HG02981 (cell line): ENCODE measurements around the gene MCM8.

Experiments used
- ATAC-seq: cut with Tn5 transposase; IDR thresholded peaks from one replicate; pipeline ENCODE4 v1.9.1; 2021; ENCODE audit warnings: mild to moderate bottlenecking, moderate library complexity; ENCODE audit not compliant: unreplicated experiment

Gene MCM8

GRCh38 chr20:5950271-5951031, at the start of gene MCM8, which contains the start of gene TRMT6:
TSS of gene MCM8 (plus strand) at chr20:5950652. CDS start at chr20:5952016, 1,364 bp downstream.
TSS of gene TRMT6 (minus strand) at chr20:5950533. CDS start at chr20:5950405, 128 bp downstream.
- ATAC-seq, result peak; percentile 96

DNA sequence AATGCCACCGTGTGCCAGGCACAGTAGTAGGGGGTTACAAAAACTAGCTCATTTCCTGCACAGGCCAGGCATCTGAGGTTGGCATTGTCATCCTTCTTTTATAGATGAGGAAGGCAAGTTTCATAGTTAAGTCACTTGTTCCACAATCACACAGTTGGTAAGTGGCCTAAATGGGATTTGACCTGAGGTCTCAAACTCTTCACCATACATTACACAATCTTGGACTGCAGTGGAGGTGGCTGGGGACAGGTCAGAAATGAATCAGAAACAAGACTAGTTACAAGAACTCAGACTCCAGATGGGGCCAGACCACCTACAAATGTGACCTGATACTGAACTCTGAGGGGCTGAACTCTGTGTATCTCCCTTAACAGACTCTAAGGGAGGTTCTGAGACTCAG, 49.5 kb upstream of the MCM8 start:
- ATAC-seq, result no peak

DNA sequence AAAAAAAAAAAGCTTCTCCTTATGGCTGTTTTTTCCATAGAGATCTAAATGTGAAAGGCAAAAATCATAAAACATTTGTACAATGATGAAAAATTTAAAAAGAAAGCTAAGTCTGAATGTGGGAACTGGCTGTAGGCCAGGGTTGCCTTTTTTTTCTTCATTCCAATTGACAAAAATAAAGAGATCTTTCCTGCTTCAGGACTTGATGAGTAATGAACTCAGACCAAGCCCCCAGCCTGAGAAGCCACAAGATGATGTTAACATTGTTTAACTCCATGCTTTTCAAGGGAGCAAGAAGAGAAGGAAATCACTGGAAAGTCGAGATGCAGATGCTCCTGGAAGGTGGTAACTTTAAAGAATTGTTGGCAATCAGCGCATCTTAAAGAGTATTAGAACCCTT, 41.5 kb upstream of the MCM8 start:
- no peak for ATAC-seq

DNA sequence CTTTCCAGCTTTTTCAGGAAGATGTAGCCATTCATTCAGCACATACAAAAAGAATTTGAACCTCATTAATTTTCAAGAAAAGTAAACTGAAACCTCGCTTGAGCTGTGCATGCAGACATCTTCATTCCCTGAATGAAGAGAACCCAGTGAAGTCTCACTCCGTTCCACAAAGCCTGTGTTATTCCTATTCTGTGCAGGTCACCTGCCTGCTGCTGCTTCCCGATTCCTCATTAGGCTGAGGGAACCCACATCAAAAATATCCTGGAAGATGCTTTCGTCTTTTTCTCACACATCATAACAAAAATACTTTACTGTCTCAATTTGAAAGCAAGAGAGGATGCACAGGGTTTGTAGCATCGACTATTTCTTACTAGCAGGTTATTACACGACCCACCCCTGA, 40.3 kb upstream of the MCM8 start:
- no peak for ATAC-seq

- no peak for ATAC-seq
Measured at GRCh38 chr20:5913166-5913565, 37.3 kb upstream of the MCM8 start.

GRCh38 chr20:5914859-5915258, 35.6 kb upstream of the MCM8 start:
- ATAC-seq, result no peak

- ATAC-seq, result no peak
Measured at GRCh38 chr20:5918856-5919625, 31.4 kb upstream of the MCM8 start.

- ATAC-seq, result no peak
Measured at GRCh38 chr20:5919626-5920544, 30.6 kb upstream of the MCM8 start.

GRCh38 chr20:5920581-5920980, 29.9 kb upstream of the MCM8 start:
- no peak for ATAC-seq

DNA sequence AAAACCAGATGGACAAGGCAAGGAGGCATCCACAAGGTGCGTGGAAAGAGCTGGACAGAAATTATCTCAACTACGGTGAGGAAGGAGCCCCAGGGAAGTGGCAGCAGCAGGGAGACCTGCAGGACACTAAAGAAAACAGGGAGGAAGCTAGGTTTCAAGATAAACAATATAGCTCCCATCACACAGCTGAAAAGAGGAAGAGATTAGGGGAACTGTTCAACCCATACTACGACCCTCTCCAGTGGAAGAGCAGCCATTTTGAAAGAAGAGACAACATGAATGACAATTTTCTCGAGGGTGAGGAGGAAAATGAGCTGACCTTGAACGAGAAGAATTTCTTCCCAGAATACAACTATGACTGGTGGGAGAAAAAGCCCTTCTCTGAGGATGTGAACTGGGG, 27.0 kb upstream of the MCM8 start:
- ATAC-seq, result no peak

- no peak for ATAC-seq
Measured at GRCh38 chr20:5925551-5925950, 24.9 kb upstream of the MCM8 start.

GRCh38 chr20:5927749-5928462, 22.5 kb upstream of the MCM8 start:
- no peak for ATAC-seq

DNA sequence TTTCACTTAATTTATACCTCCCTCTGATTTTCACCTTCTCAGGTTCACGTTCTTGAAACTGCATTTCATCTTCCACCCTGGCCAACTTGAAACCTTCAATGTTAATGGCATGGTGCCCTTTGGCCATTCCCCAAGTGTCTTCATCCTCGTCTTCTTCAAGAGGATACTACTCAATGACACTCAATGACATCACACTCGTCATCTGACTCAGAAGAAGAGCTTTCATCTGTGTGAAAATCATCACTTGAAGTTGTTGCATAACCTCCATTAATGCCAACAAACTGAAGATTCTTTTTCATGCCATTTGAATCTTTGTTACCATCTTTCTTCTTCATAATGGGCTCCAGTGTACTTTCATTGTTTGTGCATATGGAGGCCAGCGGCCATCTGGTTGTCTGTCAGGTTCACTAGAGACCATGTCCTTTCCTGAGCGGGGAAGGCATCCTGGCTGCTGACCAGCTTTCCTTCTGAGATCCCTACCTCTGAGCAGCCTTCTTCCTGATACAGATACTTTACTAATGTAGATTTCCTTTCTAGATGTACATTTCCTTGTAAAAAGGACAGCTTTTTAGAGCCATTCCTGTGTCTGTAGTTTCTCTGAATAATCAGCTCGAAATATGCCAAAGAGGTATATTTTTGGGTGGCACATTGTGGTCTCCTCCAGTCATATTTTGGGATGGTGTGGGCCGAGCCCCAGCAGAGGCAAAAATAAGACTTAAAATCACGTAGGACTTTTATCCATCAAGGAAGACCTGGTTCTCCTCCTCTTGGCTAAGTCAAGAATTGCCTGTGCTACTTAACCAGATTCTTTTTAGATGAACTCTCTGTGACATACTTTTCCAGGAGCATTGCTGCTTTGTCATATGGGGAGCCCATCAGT, 21.4 kb upstream of the MCM8 start:
- ATAC-seq, result no peak

- ATAC-seq, result no peak
Measured at GRCh38 chr20:5931411-5931810, 19.0 kb upstream of the MCM8 start.

DNA sequence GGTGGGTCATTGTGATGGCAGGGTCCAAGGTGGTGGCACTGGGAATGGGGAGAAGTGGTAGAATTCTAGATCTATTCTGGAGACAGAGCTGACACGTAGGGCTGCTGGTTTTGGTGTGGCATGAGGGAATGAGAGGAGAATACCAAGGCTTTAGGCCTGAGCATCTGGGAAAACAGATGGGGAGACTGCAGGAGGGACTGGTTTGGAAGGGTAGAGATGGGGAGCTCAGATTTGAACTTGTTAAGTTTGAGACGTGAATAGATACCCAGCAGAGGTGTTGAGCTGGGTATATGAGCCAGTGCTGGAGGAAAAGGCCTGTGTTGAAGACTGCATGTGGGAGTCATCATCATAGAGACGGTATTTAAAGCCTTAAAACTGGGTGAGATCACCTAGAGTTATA, 17.7 kb upstream of the MCM8 start:
- no peak for ATAC-seq

DNA sequence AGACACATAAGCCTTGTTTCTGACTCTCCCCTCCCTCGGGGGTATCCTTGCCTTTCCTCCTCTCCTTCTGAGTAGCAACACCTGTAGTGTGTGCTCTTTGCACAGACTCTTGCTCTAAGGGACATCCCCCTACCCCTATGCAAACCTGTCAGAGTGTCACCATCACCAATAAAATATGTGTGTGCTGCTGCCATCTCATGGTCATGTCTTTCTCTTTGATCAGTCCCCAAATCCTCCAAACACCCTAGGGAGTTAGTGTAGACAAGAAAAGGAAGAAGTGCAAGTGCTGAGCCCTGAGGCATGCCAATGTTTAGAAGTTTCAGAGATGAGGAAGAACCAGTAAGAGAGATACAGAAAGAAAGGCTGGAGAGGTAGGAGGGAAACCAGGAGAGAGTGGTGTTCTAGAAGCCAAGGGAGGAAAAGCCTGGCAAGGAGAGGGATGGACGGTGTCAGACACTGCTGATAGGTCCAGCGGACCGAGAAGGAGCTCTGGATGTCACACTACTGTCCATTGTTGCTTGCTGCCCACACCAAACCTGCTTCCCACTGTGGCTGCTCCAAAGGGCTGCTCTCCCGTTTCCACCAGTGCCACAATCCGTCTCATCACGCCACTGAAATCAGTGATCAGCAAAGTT, 16.5 kb upstream of the MCM8 start:
- peak; percentile 47 for ATAC-seq

DNA sequence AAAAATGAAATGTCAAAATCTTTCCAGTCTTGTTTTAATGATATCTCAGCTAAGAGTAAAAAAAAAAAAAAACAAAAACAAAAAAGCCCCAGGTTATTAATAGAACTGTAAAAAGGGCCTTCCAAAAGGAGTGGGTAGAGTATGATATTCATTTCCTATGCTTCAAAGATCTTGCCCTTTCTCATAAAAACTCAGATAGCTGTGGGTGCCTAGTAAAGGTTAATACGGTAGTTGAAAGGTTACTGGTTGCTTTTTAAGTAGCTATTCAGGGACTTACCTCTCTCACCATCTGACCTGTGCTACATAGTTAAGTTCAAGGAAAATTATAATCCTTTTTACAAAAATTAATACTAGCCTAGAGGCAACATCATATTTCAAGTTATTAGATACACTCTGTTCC, 15.1 kb upstream of the MCM8 start:
- ATAC-seq, result no peak

GRCh38 chr20:5936238-5936637, 14.2 kb upstream of the MCM8 start:
- no peak for ATAC-seq

- no peak for ATAC-seq
Measured at GRCh38 chr20:5938456-5939029, 11.9 kb upstream of the MCM8 start.
